Uterus (tissue), 4 donors: ENCODE results near the gene EFHC2. TPM values are rescaled to one million over a fixed set of nuclear protein-coding genes. Genes with fewer than 3 reads are reported as not detected.

ENCODE experiments used
- DNase-seq, 2 donors: peaks; one replicate each; pipeline ENCODE4 v3.0.0-alpha.2; 2019 to 2020
- H3K27ac ChIP-seq, 2 donors: fragments of 200-600 bp; sonication (generic); 1 replicate in 1 of 2; 2 replicates in 1 of 2; pipeline ENCODE4 v1.5.1; 2016 to 2018
- H3K27me3 ChIP-seq, 2 donors: fragments of 200-600 bp; sonication (generic); one replicate each; pipeline ENCODE4 v1.5.1; 2018 to 2019; ENCODE audit warnings: control low read depth in 1 of 2
- H3K36me3 ChIP-seq, 2 donors: fragments of 200-600 bp; sonication (generic); one replicate each; pipeline ENCODE4 v1.5.1; 2019; ENCODE audit warnings: control low read depth in 1 of 2
- H3K4me1 ChIP-seq, 2 donors: fragments of 200-600 bp; sonication (generic); one replicate each; pipeline ENCODE4 v1.5.1; 2018 to 2019; ENCODE audit warnings: control low read depth in 1 of 2
- H3K4me3 ChIP-seq, 2 donors: fragments of 200-600 bp; sonication (generic); 1 replicate in 1 of 2; 2 replicates in 1 of 2; pipeline ENCODE4 v1.5.1; 2018 to 2019; ENCODE audit warnings: mild to moderate bottlenecking in 1 of 2
- H3K9me3 ChIP-seq, 2 donors: fragments of 200-600 bp; sonication (generic); one replicate each; pipeline ENCODE4 v1.5.1; 2019; ENCODE audit warnings: control low read depth in 1 of 2
- CTCF ChIP-seq, 4 experiments: fragments of 200-600 bp in 2 of 4; fragments of 450-650 bp in 2 of 4; sonication (generic) in 2 of 4; IDR thresholded peaks; one replicate each; pipeline ENCODE4 v1.5.1; 2016 to 2019; ENCODE audit warnings: antibody characterized with exemption in 4 of 4, mild to moderate bottlenecking in 2 of 4, moderate library complexity in 1 of 4
- POLR2A ChIP-seq, 2 donors: fragments of 450-650 bp; IDR thresholded peaks; one replicate each; pipeline ENCODE4 v1.6.1; 2016; ENCODE audit warnings: antibody characterized with exemption in 2 of 2, mild to moderate bottlenecking in 1 of 2, moderate library complexity in 1 of 2
- intact Hi-C: fragments of 100-400 bp; cut with DNase I; formaldehyde crosslinking; loops from one replicate; pipeline ENCODE4 v1.15.1; 2023; ENCODE audit warnings: low total_unique reads
- total RNA-seq, 4 donors: library from RNA; depleted of rRNA in 3 of 4; stranded (reverse); fragments of >200 nt in 3 of 4; gene quantifications; one replicate each; pipeline versions ENCODE4 v1.1.0 to v1.2.4, GENCODE V29; 2014 to 2023
- donor health status: DM: yes; HTN: yes; CAD: no.

The EFHC2 gene
- total RNA-seq = 1 to 10 TPM in 3 of 4 donors, under 1 TPM in 1; 0.59 to 6.4 (median 4.1) TPM

- TF ChIP-seq POLR2A (IDR thresholded peaks at IDR 0.05) (peak in 1 of 2 donors; percentile 18), CTCF (IDR thresholded peaks at IDR 0.05) (no peak)
- Histone ChIP-seq H3K9me3 (no peaks in the 10 kb centered on the region), H3K27me3 (no peaks in the 10 kb centered on the region), H3K36me3 (no peaks in the 10 kb centered on the region), H3K27ac (peak within 1 kb of the TSS; percentile 60 to 61), H3K4me3 (peak within 1 kb of the TSS; percentile 34 to 39), H3K4me1 (no peaks in the 10 kb centered on the region)
- intact Hi-C loops = no loop called here
- DNase-seq = peak; percentile 43 to 58
These were observed at the start of gene EFHC2 for GRCh38 chrX:44343412-44344141. Gene EFHC2, minus strand, starts transcription at chrX:44343672. Its CDS starts 84 bp downstream, at chrX:44343588.

GRCh38 chrX:44392767-44393166 is 49.3 kb upstream of the EFHC2 start:
- Histone ChIP-seq H3K4me1 (no peaks in the 10 kb centered on the region), H3K9me3 (no peaks in the 10 kb centered on the region), H3K36me3 (no peaks in the 10 kb centered on the region), H3K4me3 (no peak overlapping the region), H3K27me3 (no peaks in the 10 kb centered on the region), H3K27ac (no peak overlapping the region)
- intact Hi-C loops = no loop called here
- TF ChIP-seq CTCF (IDR thresholded peaks at IDR 0.05) (no peak), POLR2A (IDR thresholded peaks at IDR 0.05) (no peak)
- no peak for DNase-seq

GRCh38 chrX:44384688-44385338 is 41.3 kb upstream of the EFHC2 start:
- no peaks in the 10 kb centered on the region for H3K4me1 ChIP-seq
- no peaks in the 10 kb centered on the region for H3K27me3 ChIP-seq
- no peaks in the 10 kb centered on the region for H3K36me3 ChIP-seq
- intact Hi-C loops = no loop called here
- no peak overlapping the region for H3K4me3 ChIP-seq
- no peak overlapping the region for H3K27ac ChIP-seq
- DNase-seq = no peak
- H3K9me3 ChIP-seq = no peaks in the 10 kb centered on the region
- TF ChIP-seq POLR2A (IDR thresholded peaks at IDR 0.05) = no peak
- no peak for TF ChIP-seq CTCF (IDR thresholded peaks at IDR 0.05)

- no peak overlapping the region for H3K27ac ChIP-seq
- H3K9me3 ChIP-seq = no peaks in the 10 kb centered on the region
- H3K27me3 ChIP-seq = no peaks in the 10 kb centered on the region
- no peak for DNase-seq
- H3K4me1 ChIP-seq = no peaks in the 10 kb centered on the region
- H3K36me3 ChIP-seq = no peaks in the 10 kb centered on the region
- TF ChIP-seq POLR2A (IDR thresholded peaks at IDR 0.05) = no peak
- TF ChIP-seq CTCF (IDR thresholded peaks at IDR 0.05) = no peak
- intact Hi-C loops = no loop called here
- H3K4me3 ChIP-seq = no peak overlapping the region
These were observed 39.4 kb upstream of the EFHC2 start for GRCh38 chrX:44382871-44383270.

GRCh38 chrX:44352758-44353157 is 9.3 kb upstream of the EFHC2 start:
- DNase-seq = no peak
- no peaks in the 10 kb centered on the region for H3K9me3 ChIP-seq
- peak overlapping the region; percentile 3 to 17 for H3K27ac ChIP-seq
- no peaks in the 10 kb centered on the region for H3K36me3 ChIP-seq
- intact Hi-C loops = no loop called here
- TF ChIP-seq CTCF (IDR thresholded peaks at IDR 0.05) (no peak), POLR2A (IDR thresholded peaks at IDR 0.05) (no peak)
- no peak overlapping the region for H3K4me3 ChIP-seq
- no peaks in the 10 kb centered on the region for H3K27me3 ChIP-seq
- H3K4me1 ChIP-seq = no peaks in the 10 kb centered on the region
